Medulla oblongata (tissue), 1 donor: ENCODE data around the gene ZDHHC8.
A peak's percentile ranks its signal among the peaks of the same experiment; 100 is the strongest.

Source experiments
- DNase-seq: peaks from one replicate; pipeline ENCODE4 v3.0.0-alpha.2; 2015; ENCODE audit errors: extremely low spot score

Gene ZDHHC8

GRCh38 chr22:20096574-20097420, 34.8 kb upstream of the ZDHHC8 start:
- DNase-seq: no peak

- DNase-seq: no peak
These were observed 32.4 kb upstream of the ZDHHC8 start for GRCh38 chr22:20099099-20099711.

- DNase-seq: no peak
These were observed 30.0 kb upstream of the ZDHHC8 start for GRCh38 chr22:20101638-20102037.

GRCh38 chr22:20102203-20102780, 29.3 kb upstream of the ZDHHC8 start:
- no peak for DNase-seq

GRCh38 chr22:20105456-20106204, 26.0 kb upstream of the ZDHHC8 start:
- DNase-seq: no peak

GRCh38 chr22:20106205-20106848, 25.3 kb upstream of the ZDHHC8 start:
- DNase-seq: no peak

- no peak for DNase-seq
These were observed 24.8 kb upstream of the ZDHHC8 start for GRCh38 chr22:20106849-20107237.

- DNase-seq: no peak
These were observed 24.1 kb upstream of the ZDHHC8 start for GRCh38 chr22:20107471-20107901.

GRCh38 chr22:20107951-20108756, 23.4 kb upstream of the ZDHHC8 start:
- no peak for DNase-seq

GRCh38 chr22:20108757-20109230, 22.8 kb upstream of the ZDHHC8 start:
- no peak for DNase-seq

GRCh38 chr22:20109411-20110358, 21.9 kb upstream of the ZDHHC8 start:
- no peak for DNase-seq

- no peak for DNase-seq
These were observed 21.1 kb upstream of the ZDHHC8 start for GRCh38 chr22:20110359-20110985.

- DNase-seq: no peak
These were observed 20.4 kb upstream of the ZDHHC8 start for GRCh38 chr22:20111045-20111688.

GRCh38 chr22:20111689-20112622, 19.6 kb upstream of the ZDHHC8 start:
- peak; percentile 36 for DNase-seq

GRCh38 chr22:20112623-20113511, 18.7 kb upstream of the ZDHHC8 start:
- no peak for DNase-seq

GRCh38 chr22:20113551-20114310, 17.9 kb upstream of the ZDHHC8 start:
- DNase-seq: no peak
